Right cardiac atrium (tissue), 5 donors: ENCODE data around the gene TAB3. TPM values are rescaled to one million over a fixed set of nuclear protein-coding genes. Genes with fewer than 3 reads are reported as not detected.
"Not testable (repeated sequence)": the region's sequence is repeated elsewhere in the genome, so short reads cannot be mapped to it uniquely, and the experiment has no call there.

Source experiments
- ATAC-seq, 2 donors: fragments of 200-7000 bp; cut with Tn5 transposase; one replicate each; pipeline versions ENCODE4 v1.8.0 to v1.9.1; 2020; ENCODE audit warnings: moderate library complexity in 2 of 2, mild to moderate bottlenecking in 1 of 2
- DNase-seq, 3 donors: peaks; one replicate each; pipeline ENCODE4 v3.0.0-alpha.2; 2020
- H3K27ac ChIP-seq: one replicate; pipeline ENCODE4 v1.5.1; 2013; ENCODE audit warnings: mild to moderate bottlenecking, low read length, control low read depth, moderate library complexity
- H3K27me3 ChIP-seq: one replicate; pipeline ENCODE4 v1.6.1; 2013; ENCODE audit not compliant: control insufficient read depth, insufficient read depth
- H3K4me1 ChIP-seq: one replicate; pipeline ENCODE4 v1.6.1; 2013; ENCODE audit warnings: low read length; ENCODE audit not compliant: control insufficient read depth, insufficient read depth
- H3K4me3 ChIP-seq: one replicate; pipeline ENCODE4 v1.5.1; 2013; ENCODE audit warnings: low read length, control low read depth
- H3K9me3 ChIP-seq: one replicate; pipeline ENCODE4 v1.6.1; 2013; ENCODE audit warnings: low read length; ENCODE audit not compliant: control insufficient read depth
- WGBS: extraction: QIAGEN DNeasy Blood & Tissue Kit; methylation state at CpG from one replicate; pipeline ENCODE4 v1.1.7; 2013; 5-methylcytosine and 5-hydroxymethylcytosine counted together
- intact Hi-C, 4 donors: fragments of 100-400 bp; cut with DNase I; formaldehyde crosslinking; loops; one replicate each; pipeline versions ENCODE4 v1.11.0 to v1.14.0; 2022 to 2023
- polyA plus RNA-seq: library from polyadenylated mRNA; stranded (reverse); fragments of 200-250 nt; gene quantifications from one replicate; pipeline ENCODE4 v1.2.3, GENCODE V29; 2013
- total RNA-seq, 4 donors: library from RNA; stranded (reverse); fragmentation: NEBNext Ultra II Directional; extraction: Animal tissue kit (Norgen Biotek cat#: 25700); gene quantifications; one replicate each; pipeline ENCODE4 v1.2.1, GENCODE V29; 2021
- donor health status: healthy with polysubstance abuse.
- donor health status: DM: no; HTN: yes; CAD: no.
- donor health status: DM: no; HTN: no; CAD: no.
- donor health status: DM: no; HTN: yes; CAD: no; lungs with severe emphysema.
- donor health status: DM: yes; HTN: yes; CAD: no.

TAB3 gene
- total and polyA plus RNA-seq, 5 donors, result 6.9 to 22.0 (median 17.9) TPM

DNA sequence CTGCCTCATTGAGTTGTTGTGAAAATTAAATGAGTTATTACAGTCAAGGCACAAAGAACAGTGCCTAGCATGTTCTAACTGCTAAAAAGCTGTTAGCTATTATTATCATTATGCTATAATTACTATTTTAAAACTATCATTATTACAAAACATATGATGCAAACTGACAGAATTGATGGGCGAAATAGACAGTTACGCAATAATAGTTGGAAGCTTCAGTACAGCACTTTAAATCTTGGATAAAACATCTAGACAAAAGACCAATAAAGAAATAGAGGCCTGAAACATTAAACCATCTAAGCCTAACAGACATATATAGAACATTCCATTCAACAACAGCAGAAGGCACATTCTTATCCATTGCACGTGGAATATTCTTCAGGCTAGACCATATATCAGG lies 73.0 kb downstream of the TAB3 start:
- Histone ChIP-seq H3K27ac (no peak overlapping the region), H3K27me3 (no peaks in the 10 kb centered on the region), H3K4me1 (no peaks in the 10 kb centered on the region), H3K9me3 (no peaks in the 10 kb centered on the region), H3K4me3 (no peak overlapping the region)
- WGBS, result 81% methylated on average over 3 of the region's 3 CpGs
- ATAC-seq (no peak), DNase-seq (no peak)
- intact Hi-C loops, result no loop called here

DNA sequence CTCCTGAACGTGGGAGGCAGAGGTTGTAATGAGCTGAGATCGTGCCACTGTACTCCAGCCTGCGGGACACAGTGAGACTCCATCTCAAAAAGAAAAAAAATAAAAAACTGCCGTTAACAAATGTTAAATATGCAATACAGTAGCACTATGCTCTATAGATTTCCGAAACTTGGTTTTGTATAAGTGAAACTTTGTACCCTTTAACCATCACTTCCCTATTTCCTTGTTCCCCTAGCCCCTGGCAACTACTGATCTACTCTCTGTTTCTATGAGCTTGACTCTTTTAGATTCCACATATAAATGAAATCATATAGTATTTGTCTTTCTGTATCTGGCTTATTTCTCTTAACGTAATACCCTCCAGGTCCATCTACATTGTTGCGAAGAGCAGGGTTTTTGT lies 74.1 kb downstream of the TAB3 start:
- intact Hi-C loops, result no loop called here
- ATAC-seq (no peak), DNase-seq (no peak)
- no peaks in the 10 kb centered on the region for H3K27me3 ChIP-seq
- no peaks in the 10 kb centered on the region for H3K4me1 ChIP-seq
- H3K27ac ChIP-seq, result no peak overlapping the region
- H3K4me3 ChIP-seq, result no peak overlapping the region
- 92% methylated on average over 7 of the region's 7 CpGs for WGBS
- no peaks in the 10 kb centered on the region for H3K9me3 ChIP-seq

DNA sequence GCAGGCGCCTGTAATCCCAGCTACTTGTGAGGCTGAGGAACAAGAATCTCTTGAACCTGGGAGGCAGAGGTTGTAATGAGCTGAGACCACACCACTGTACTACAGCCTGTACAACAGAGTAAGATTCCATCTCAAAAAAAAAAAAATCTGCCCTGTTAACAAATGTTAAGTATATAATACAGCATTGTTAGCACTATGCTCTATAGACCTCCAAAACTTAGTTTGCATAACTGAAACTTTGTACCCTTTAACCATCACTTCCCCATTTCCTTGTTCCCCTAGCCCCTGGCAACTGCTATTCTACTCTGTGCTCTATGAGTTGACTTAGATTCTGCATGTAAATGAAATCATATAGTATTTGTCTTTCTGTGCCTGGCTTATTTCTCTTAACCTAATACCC lies 76.7 kb downstream of the TAB3 start:
- Histone ChIP-seq H3K9me3 (no peaks in the 10 kb centered on the region), H3K4me3 (no peak overlapping the region), H3K4me1 (no peaks in the 10 kb centered on the region), H3K27ac (no peak overlapping the region), H3K27me3 (no peaks in the 10 kb centered on the region)
- ATAC-seq, result no peak
- intact Hi-C loops, result no loop called here
- no peak for DNase-seq
- WGBS, result 97% methylated on average over 1 of the region's 1 CpG

DNA sequence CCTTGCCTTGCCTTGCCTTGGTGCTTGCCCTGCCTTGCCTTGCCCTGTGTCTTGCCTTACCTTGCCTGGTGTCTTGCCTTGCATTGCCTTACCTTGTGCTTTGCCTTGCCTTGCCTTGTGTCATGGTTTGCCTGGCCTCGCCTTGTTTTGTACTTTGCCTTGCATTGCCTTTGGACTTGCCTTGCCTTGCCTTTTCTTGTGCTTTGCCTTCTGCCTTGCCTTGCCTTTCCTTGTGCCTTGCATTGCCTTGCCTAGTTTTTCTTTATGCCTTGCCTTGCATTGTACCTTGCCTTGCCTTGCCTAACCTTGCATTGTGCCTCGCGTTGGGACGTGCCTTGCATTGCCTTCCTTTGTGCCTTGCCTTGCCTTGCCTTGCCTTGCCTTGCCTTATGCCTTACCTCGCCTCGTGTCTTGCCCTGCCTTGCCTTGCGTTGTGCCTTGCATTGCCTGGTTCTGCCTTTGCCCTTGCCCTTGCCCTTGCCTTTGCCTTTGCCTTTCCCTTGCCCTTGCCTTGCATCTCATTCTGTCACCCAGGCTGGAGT lies 82.8 kb downstream of the TAB3 start:
- no peak for ATAC-seq
- DNase-seq, result no peak
- WGBS, result 90% methylated on average over 7 of the region's 7 CpGs
- Histone ChIP-seq H3K4me3 (no peak overlapping the region), H3K4me1 (no peaks in the 10 kb centered on the region), H3K27me3 (no peaks in the 10 kb centered on the region), H3K9me3 (no peaks in the 10 kb centered on the region), H3K27ac (no peak overlapping the region)
- intact Hi-C loops, result no loop called here

DNA sequence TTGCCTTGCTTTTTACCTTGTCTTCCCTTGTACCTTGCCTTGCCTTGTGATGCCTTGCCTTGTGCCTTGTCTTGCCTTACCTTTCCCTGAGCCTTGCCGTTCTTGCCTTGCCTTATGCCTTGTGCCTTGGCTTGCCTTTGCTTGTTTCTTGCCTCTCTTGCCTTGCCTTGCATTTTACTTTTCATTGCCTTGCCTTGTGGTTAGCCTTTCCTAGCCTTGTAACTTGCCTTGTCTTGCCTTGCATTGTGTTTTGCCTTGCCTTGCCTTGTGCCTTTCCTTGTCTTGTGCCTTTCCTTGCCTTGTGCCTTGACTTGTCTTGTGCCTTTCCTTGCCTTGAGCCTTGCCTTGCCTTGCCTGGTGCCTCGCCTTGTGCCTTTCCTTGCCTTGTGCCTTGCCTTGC lies 84.6 kb downstream of the TAB3 start:
- H3K27me3 ChIP-seq, result no peaks in the 10 kb centered on the region
- H3K9me3 ChIP-seq, result no peaks in the 10 kb centered on the region
- 74% methylated on average over 2 of the region's 2 CpGs for WGBS
- DNase-seq (no peak), ATAC-seq (no peak)
- H3K27ac ChIP-seq, result no peak overlapping the region
- H3K4me1 ChIP-seq, result no peaks in the 10 kb centered on the region
- H3K4me3 ChIP-seq, result no peak overlapping the region
- intact Hi-C loops, result no loop called here

DNA sequence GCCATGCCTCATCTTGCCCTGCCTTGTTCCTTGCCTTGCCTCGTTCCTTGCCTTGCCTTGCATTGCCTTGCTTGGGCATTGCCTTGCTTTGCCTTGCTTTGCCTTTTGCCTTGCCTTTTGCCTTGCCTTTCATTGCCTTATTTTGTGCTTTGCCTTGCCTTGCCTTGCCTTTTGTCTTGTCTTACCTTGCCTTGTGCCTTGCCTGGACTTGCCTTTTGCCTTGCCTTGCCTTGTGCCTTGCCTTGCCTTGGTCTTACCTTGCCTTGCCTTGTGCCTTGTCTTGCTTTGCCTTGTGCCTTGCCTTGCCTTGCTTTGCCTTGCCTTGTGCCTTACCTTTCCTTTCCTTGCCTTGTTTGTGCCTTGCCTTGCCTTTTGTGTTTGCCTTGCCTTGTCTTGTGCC lies 88.2 kb downstream of the TAB3 start:
- 63% methylated on average over 1 of the region's 1 CpG for WGBS
- Histone ChIP-seq H3K4me1 (no peaks in the 10 kb centered on the region), H3K9me3 (no peaks in the 10 kb centered on the region), H3K4me3 (no peak overlapping the region), H3K27me3 (no peaks in the 10 kb centered on the region), H3K27ac (no peak overlapping the region)
- intact Hi-C loops, result no loop called here
- DNase-seq, result no peak
- no peak for ATAC-seq

DNA sequence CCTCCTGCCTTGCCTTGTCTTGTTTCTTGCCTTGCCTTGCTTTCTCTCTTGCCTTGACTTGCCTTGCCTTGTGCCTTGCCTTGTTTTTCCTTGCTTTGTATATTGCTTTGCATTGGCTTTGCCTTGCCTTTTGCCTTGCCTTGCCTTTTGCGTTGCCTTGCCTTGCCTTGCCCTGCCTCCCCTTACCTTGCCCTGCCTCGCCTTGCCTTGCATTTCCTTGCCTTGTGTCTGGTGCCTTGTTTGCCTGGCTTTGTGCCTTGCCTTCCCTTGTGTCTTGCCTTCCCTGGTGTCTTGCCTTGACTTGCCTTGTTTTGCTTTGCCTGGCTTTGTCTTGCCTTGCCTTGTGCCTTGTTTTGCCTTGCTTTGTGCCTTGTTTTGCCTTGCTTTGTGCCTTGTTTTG lies 89.7 kb downstream of the TAB3 start:
- DNase-seq (no peak), ATAC-seq (no peak)
- Histone ChIP-seq H3K4me3 (no peak overlapping the region), H3K4me1 (no peaks in the 10 kb centered on the region), H3K27me3 (no peaks in the 10 kb centered on the region), H3K27ac (no peak overlapping the region), H3K9me3 (no peaks in the 10 kb centered on the region)
- 87% methylated on average over 2 of the region's 2 CpGs for WGBS
- intact Hi-C loops, result no loop called here

DNA sequence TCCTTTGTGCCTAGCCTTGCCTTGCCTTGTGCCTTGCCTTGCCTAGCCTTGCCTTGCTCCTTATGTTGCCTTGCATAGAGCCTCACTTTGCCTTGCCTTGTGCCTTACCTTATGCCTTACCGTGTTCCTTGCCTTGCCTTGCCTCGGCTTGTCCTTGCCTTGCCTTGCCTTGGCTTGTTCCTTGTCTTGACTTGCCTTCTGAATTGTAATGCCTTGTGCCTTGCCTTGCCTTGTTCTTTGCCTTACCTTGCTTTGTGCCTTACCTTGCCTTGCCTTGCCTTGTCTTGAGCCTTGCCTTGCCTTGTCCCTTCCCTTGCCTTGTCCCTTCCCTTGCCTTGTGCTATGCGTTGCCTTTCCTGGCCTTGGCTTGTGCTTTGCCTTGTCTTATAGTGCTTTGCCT lies 90.2 kb downstream of the TAB3 start:
- Histone ChIP-seq H3K27ac (no peak overlapping the region), H3K27me3 (no peaks in the 10 kb centered on the region), H3K9me3 (no peaks in the 10 kb centered on the region), H3K4me3 (no peak overlapping the region), H3K4me1 (no peaks in the 10 kb centered on the region)
- DNase-seq (no peak), ATAC-seq (no peak)
- intact Hi-C loops, result no loop called here
- WGBS, result 89% methylated on average over 3 of the region's 3 CpGs

DNA sequence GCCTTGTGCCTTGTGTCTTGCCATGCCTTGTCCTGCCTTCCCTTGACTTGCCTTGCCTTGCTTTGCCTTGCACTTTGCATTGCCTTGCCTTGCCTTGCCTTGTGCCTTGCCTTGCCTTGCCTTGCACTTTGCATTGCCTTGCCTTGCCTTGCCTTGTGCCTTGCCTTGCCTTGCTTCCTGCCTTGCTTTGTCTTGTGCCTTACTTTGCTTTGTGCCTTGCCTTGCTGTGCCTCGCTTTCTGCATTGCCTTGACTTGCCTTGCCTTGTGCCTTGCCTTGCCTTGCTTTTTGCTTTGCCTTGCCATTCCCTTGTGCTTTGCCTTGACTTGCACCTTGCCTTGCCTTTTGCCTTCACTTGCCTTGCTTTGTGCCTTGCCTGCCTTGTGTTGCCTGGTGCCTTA lies 91.8 kb downstream of the TAB3 start:
- H3K9me3 ChIP-seq, H3K4me1 ChIP-seq, intact Hi-C loops, H3K4me3 ChIP-seq, H3K27me3 ChIP-seq, DNase-seq, ATAC-seq, H3K27ac ChIP-seq: not testable (repeated sequence)
- WGBS, result 70% methylated on average over 1 of the region's 1 CpG

DNA sequence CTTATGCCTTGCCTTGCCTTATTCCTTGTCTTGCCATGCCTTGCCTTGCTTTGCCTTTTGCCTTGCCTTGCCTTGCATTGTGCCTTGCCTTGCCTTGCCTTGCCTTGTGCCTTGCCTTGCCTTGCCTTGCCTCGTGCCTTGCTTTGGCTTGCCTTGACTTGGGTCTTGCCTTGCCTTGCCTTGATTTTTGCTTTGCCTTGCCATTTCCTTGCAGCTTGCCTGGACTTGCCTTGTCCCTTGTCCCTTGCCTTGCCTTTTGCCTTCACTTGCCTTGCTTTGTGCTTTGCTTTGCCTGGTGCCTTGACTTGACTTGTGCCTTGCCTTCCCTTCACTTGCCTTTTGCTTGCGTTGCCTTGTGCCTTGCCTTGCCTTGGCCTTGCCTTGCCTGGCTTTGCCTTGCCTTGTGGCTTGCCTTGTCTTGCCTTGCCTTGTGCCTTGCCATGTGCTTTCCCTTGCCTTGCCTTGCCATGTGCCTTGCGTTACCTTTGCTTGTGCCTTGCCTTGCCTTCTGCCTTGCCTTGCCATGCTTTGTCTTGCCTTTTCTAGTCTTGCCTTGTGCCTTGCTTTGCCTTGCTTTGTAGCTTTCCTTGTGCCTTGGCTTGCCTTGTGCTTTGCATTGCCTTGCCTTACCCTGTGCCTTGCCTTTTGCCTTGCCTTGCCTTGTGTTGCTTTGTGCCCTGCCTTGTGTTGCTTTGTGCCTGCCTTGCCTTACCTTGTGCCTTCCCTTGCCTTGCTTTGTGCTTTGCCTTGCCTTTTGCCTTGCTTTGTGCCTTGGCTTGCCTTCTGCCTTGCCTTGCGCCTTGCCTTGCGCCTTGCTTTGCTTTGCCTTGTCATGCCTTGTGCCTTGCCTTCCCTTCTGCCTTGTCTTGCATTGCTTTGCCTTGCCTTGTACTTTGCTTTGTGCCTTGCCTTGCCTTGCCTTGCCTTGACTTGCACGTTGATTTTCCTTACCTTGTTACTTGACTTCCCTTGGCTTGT lies 92.8 kb downstream of the TAB3 start:
- no peak overlapping the region for H3K27ac ChIP-seq
- H3K4me3 ChIP-seq, result no peak overlapping the region
- WGBS, result 93% methylated on average over 6 of the region's 6 CpGs
- intact Hi-C loops, result no loop called here
- ATAC-seq (no peak), DNase-seq (no peak)
- no peaks in the 10 kb centered on the region for H3K4me1 ChIP-seq
- no peaks in the 10 kb centered on the region for H3K27me3 ChIP-seq
- H3K9me3 ChIP-seq, result no peaks in the 10 kb centered on the region

DNA sequence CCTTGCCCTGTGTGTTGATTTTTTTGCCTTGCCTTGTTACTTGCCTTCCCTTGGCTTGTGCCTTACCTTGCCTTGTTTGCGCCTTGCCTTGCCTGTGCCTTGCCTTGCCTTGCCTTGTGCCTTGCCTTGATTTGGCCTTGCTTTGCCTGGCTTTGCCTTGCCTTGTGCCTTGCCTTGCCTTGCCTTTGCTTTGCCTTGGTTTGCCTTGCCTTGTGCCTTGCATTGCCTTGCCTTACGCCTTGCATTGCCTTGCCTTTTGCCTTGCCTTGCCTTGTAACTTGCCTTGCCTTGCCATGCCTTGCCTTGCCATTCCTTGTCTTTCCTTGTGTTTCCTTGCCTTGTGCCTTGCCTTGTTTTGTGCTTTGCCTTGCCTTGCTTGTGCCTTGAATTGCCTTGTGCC lies 94.6 kb downstream of the TAB3 start:
- WGBS, result 81% methylated on average over 2 of the region's 2 CpGs

More for the DNA sequence above, 94.6 kb downstream of the TAB3 start:
- DNase-seq (no peak), ATAC-seq (no peak)
- no peak overlapping the region for H3K27ac ChIP-seq
- intact Hi-C loops, result no loop called here
- no peak overlapping the region for H3K4me3 ChIP-seq
- no peaks in the 10 kb centered on the region for H3K4me1 ChIP-seq
- no peaks in the 10 kb centered on the region for H3K9me3 ChIP-seq
- H3K27me3 ChIP-seq, result no peaks in the 10 kb centered on the region
